GM23338 (cell line): ENCODE measurements around the gene TMEM201. TPM values are rescaled to one million over a fixed set of nuclear protein-coding genes. Genes with fewer than 3 reads are reported as not detected.

Source experiments
- ATAC-seq: fragments of 200-7000 bp; cut with Tn5 transposase; 3 replicates; pipeline ENCODE4 v1.9.1; 2020
- DNase-seq: peaks from one replicate; pipeline ENCODE4 v3.0.0-alpha.2; 2015; ENCODE audit warnings: low spot score
- H2AFZ ChIP-seq: fragments of 200-600 bp; sonication (generic); 2 replicates; pipeline ENCODE4 v1.8.0; 2016; ENCODE audit warnings: antibody characterized with exemption, mild to moderate bottlenecking, moderate library complexity
- H3F3A ChIP-seq: fragments of 200-600 bp; sonication (generic); replicated peaks from 2 replicates; pipeline ENCODE4 v1.8.0; 2017; ENCODE audit warnings: antibody characterized with exemption, mixed run types, low read depth
- H3K27ac ChIP-seq: fragments of 200-600 bp; sonication (generic); 2 replicates; pipeline ENCODE4 v1.6.1; 2016; ENCODE audit warnings: low read depth
- H3K27me3 ChIP-seq: fragments of 200-600 bp; sonication (generic); 2 replicates; pipeline ENCODE4 v1.8.0; 2016; ENCODE audit warnings: mild to moderate bottlenecking, mixed run types, moderate library complexity; ENCODE audit not compliant: insufficient read depth
- H3K36me3 ChIP-seq: fragments of 200-600 bp; sonication (generic); 2 replicates; pipeline ENCODE4 v1.8.0; 2016; ENCODE audit warnings: mild to moderate bottlenecking; ENCODE audit not compliant: insufficient read depth
- H3K4me1 ChIP-seq: fragments of 200-600 bp; sonication (generic); 2 replicates; pipeline ENCODE4 v1.8.0; 2016; ENCODE audit warnings: mild to moderate bottlenecking, moderate library complexity; ENCODE audit not compliant: insufficient read depth
- H3K4me2 ChIP-seq: fragments of 200-600 bp; sonication (generic); 2 replicates; pipeline ENCODE4 v1.7.1; 2017; ENCODE audit warnings: mixed run types
- H3K4me3 ChIP-seq: fragments of 200-600 bp; sonication (generic); 2 replicates; pipeline ENCODE4 v1.6.1; 2016; ENCODE audit warnings: mixed run types
- H3K79me2 ChIP-seq: fragments of 200-600 bp; sonication (generic); replicated peaks from 2 replicates; pipeline ENCODE4 v1.8.0; 2017; ENCODE audit warnings: mild to moderate bottlenecking; ENCODE audit not compliant: insufficient read depth
- H3K9me2 ChIP-seq: fragments of 200-600 bp; sonication (generic); 2 replicates; pipeline ENCODE4 v1.8.0; 2017; ENCODE audit not compliant: insufficient read depth
- H4K20me1 ChIP-seq: fragments of 200-600 bp; sonication (generic); replicated peaks from 2 replicates; pipeline ENCODE4 v1.8.0; 2017; ENCODE audit warnings: mild to moderate bottlenecking; ENCODE audit not compliant: insufficient read depth
- H3K27ac Mint-ChIP-seq: 2 replicates; pipeline ENCODE4 v1.8.0; 2020; ENCODE audit warnings: inconsistent platforms, mild to moderate bottlenecking, moderate library complexity, mixed read lengths
- H3K27me3 Mint-ChIP-seq: 3 replicates; pipeline ENCODE4 v1.8.0; 2022; ENCODE audit warnings: low read depth, mild to moderate bottlenecking, moderate library complexity, mixed read lengths, inconsistent platforms; ENCODE audit not compliant: insufficient read depth, poor library complexity
- H3K36me3 Mint-ChIP-seq: 3 replicates; pipeline ENCODE4 v1.8.0; 2021; ENCODE audit warnings: low read depth, mild to moderate bottlenecking, inconsistent platforms, moderate library complexity, mixed read lengths
- H3K4me1 Mint-ChIP-seq: 3 replicates; pipeline ENCODE4 v1.8.0; 2020; ENCODE audit warnings: mild to moderate bottlenecking, inconsistent platforms, mixed read lengths
- H3K4me3 Mint-ChIP-seq: 3 replicates; pipeline ENCODE4 v1.8.0; 2021; ENCODE audit warnings: moderate library complexity, mild to moderate bottlenecking, inconsistent platforms, mixed read lengths
- H3K9me3 Mint-ChIP-seq: 3 replicates; pipeline ENCODE4 v1.8.0; 2020; ENCODE audit warnings: moderate library complexity, mild to moderate bottlenecking, inconsistent platforms, mixed read lengths
- CREB1 ChIP-seq: fragments of 250-450 bp; sonication (Bioruptor Pico); IDR thresholded peaks from 2 replicates; pipeline ENCODE4 v1.5.0; 2020; ENCODE audit warnings: low read depth, mild to moderate bottlenecking, moderate library complexity
- EZH2 ChIP-seq: fragments of 200-600 bp; sonication (generic); IDR thresholded peaks from one replicate; pipeline ENCODE4 v1.8.0; 2017; ENCODE audit warnings: antibody characterized with exemption, mild to moderate bottlenecking, low read depth; ENCODE audit not compliant: unreplicated experiment
- EZH2phosphoT487 ChIP-seq: fragments of 200-600 bp; sonication (generic); IDR thresholded peaks from one replicate; pipeline ENCODE4 v1.8.1; 2018; ENCODE audit warnings: antibody characterized with exemption; ENCODE audit not compliant: unreplicated experiment
- JUNB ChIP-seq: IDR thresholded peaks from one replicate; pipeline ENCODE4 v1.6.1; 2016; ENCODE audit warnings: antibody characterized with exemption; ENCODE audit not compliant: unreplicated experiment
- POLR2AphosphoS5 ChIP-seq: IDR thresholded peaks from 2 replicates; pipeline ENCODE4 v1.6.1; 2016; ENCODE audit warnings: antibody characterized with exemption, low read depth
- STAT1 ChIP-seq: IDR thresholded peaks from one replicate; pipeline ENCODE4 v1.6.1; 2016; ENCODE audit warnings: antibody characterized with exemption; ENCODE audit not compliant: unreplicated experiment
- ZNF114 ChIP-seq: fragments of 250-450 bp; sonication (Bioruptor Pico); IDR thresholded peaks from 2 replicates; pipeline ENCODE4 v1.5.0; 2020; ENCODE audit warnings: mild to moderate bottlenecking, moderate library complexity
- ZNF331 ChIP-seq: fragments of 250-450 bp; sonication (Bioruptor Pico); IDR thresholded peaks from 2 replicates; pipeline ENCODE4 v1.5.0; 2020; ENCODE audit warnings: low read depth, mild to moderate bottlenecking, moderate library complexity
- polyA plus RNA-seq: library from polyadenylated mRNA; unstranded; fragments of >200 nt; fragmentation: Nextera tagmentation; extraction: Ambion mirVana; gene quantifications from 2 replicates; pipeline ENCODE4 v1.2.1, GENCODE V29; 2016
- total RNA-seq: library from RNA; depleted of rRNA; stranded (reverse); fragments of >200 nt; shearing (Covaris generic); gene quantifications from 2 replicates; pipeline ENCODE4 v1.2.3, GENCODE V29; 2014
- TF ChIP-seq, protein P1 (sequence below): IDR thresholded peaks from 2 replicates; pipeline ENCODE4 v1.6.1; 2016; ENCODE audit warnings: antibody characterized with exemption
- TF ChIP-seq, protein P2 (sequence below), 2 experiments: fragments of 200-600 bp in 1 of 2; sonication (generic) in 1 of 2; conservative IDR thresholded peaks; 2 replicates each; pipeline versions ENCODE4 v1.5.1 to v1.6.1; 2016 to 2017; ENCODE audit warnings: antibody characterized with exemption in 2 of 2, low read depth in 2 of 2, mild to moderate bottlenecking in 2 of 2, moderate library complexity in 1 of 2
- TF ChIP-seq, protein P3 (sequence below): fragments of 250-450 bp; sonication (Bioruptor Pico); IDR thresholded peaks from 2 replicates; pipeline ENCODE4 v1.5.0; 2020; ENCODE audit warnings: mild to moderate bottlenecking, moderate library complexity
- TF ChIP-seq, protein P4 (sequence below): IDR thresholded peaks from one replicate; pipeline ENCODE4 v1.6.1; 2018; ENCODE audit warnings: antibody characterized with exemption; ENCODE audit not compliant: unreplicated experiment

Gene TMEM201
- total and polyA plus RNA-seq, 2 experiments from 2014 or later = 11.6 to 27.2 TPM

DNA sequence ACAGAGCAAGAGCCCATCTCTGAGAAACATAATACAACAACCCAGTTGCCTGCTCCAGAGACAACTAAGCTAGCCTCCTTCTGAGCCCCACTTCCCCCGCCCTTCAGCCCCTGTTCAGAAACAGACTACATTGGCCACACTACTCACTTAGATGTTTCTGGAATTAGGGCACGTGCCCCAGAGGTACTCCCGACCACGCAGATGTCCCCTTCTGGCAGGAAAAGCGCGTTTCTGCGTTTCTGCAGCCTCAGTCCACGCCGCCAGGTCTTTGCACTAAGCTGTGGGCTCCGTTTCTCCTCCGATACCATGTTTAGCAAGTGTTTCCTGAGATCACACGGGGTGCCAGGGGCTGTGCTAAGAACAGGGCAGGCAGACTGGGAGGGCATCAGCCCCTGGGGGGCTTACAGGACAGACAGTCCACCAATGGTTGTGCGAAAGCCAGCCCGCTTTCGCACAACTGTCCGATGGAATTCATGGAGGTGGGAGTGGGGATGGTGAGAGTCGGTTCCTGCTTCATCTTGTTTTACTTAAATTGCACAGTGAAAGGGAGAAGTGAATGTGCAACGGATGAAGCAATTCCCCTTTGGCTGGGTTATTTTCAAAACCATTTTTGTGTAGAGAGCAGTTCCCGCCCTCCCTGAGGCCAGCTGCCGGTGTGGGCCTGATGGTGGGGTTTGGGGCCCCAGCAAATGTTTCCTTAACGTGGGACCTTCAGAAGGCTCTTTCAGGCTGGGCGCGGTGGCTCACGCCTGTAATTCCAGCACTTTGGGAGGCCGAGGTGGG is 65.5 kb downstream of the TMEM201 start:
- peaks cover 11% of the 10 kb centered on the region for H3F3A ChIP-seq
- peaks cover 41% of the 10 kb centered on the region for H3K27me3 Mint-ChIP-seq
- H3K27me3 ChIP-seq = peaks cover 44% of the 10 kb centered on the region
- no peak overlapping the region for H3K4me2 ChIP-seq
- H3K4me3 Mint-ChIP-seq = no peak overlapping the region
- H2AFZ ChIP-seq = no peak overlapping the region
- no peak for TF ChIP-seq EZH2phosphoT487
- no peak for TF ChIP-seq JUNB
- no peak for TF ChIP-seq EZH2
- TF ChIP-seq, protein P1, sequence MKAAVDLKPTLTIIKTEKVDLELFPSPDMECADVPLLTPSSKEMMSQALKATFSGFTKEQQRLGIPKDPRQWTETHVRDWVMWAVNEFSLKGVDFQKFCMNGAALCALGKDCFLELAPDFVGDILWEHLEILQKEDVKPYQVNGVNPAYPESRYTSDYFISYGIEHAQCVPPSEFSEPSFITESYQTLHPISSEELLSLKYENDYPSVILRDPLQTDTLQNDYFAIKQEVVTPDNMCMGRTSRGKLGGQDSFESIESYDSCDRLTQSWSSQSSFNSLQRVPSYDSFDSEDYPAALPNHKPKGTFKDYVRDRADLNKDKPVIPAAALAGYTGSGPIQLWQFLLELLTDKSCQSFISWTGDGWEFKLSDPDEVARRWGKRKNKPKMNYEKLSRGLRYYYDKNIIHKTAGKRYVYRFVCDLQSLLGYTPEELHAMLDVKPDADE = no peak
- no peak for TF ChIP-seq ZNF114 (CRISPR knock-in tag)
- TF ChIP-seq, protein P2, sequence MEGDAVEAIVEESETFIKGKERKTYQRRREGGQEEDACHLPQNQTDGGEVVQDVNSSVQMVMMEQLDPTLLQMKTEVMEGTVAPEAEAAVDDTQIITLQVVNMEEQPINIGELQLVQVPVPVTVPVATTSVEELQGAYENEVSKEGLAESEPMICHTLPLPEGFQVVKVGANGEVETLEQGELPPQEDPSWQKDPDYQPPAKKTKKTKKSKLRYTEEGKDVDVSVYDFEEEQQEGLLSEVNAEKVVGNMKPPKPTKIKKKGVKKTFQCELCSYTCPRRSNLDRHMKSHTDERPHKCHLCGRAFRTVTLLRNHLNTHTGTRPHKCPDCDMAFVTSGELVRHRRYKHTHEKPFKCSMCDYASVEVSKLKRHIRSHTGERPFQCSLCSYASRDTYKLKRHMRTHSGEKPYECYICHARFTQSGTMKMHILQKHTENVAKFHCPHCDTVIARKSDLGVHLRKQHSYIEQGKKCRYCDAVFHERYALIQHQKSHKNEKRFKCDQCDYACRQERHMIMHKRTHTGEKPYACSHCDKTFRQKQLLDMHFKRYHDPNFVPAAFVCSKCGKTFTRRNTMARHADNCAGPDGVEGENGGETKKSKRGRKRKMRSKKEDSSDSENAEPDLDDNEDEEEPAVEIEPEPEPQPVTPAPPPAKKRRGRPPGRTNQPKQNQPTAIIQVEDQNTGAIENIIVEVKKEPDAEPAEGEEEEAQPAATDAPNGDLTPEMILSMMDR (conservative IDR thresholded peaks at IDR 0.05; ENCODE audit: low read depth in 2 of 2) = no peak
- TF ChIP-seq, protein P3, sequence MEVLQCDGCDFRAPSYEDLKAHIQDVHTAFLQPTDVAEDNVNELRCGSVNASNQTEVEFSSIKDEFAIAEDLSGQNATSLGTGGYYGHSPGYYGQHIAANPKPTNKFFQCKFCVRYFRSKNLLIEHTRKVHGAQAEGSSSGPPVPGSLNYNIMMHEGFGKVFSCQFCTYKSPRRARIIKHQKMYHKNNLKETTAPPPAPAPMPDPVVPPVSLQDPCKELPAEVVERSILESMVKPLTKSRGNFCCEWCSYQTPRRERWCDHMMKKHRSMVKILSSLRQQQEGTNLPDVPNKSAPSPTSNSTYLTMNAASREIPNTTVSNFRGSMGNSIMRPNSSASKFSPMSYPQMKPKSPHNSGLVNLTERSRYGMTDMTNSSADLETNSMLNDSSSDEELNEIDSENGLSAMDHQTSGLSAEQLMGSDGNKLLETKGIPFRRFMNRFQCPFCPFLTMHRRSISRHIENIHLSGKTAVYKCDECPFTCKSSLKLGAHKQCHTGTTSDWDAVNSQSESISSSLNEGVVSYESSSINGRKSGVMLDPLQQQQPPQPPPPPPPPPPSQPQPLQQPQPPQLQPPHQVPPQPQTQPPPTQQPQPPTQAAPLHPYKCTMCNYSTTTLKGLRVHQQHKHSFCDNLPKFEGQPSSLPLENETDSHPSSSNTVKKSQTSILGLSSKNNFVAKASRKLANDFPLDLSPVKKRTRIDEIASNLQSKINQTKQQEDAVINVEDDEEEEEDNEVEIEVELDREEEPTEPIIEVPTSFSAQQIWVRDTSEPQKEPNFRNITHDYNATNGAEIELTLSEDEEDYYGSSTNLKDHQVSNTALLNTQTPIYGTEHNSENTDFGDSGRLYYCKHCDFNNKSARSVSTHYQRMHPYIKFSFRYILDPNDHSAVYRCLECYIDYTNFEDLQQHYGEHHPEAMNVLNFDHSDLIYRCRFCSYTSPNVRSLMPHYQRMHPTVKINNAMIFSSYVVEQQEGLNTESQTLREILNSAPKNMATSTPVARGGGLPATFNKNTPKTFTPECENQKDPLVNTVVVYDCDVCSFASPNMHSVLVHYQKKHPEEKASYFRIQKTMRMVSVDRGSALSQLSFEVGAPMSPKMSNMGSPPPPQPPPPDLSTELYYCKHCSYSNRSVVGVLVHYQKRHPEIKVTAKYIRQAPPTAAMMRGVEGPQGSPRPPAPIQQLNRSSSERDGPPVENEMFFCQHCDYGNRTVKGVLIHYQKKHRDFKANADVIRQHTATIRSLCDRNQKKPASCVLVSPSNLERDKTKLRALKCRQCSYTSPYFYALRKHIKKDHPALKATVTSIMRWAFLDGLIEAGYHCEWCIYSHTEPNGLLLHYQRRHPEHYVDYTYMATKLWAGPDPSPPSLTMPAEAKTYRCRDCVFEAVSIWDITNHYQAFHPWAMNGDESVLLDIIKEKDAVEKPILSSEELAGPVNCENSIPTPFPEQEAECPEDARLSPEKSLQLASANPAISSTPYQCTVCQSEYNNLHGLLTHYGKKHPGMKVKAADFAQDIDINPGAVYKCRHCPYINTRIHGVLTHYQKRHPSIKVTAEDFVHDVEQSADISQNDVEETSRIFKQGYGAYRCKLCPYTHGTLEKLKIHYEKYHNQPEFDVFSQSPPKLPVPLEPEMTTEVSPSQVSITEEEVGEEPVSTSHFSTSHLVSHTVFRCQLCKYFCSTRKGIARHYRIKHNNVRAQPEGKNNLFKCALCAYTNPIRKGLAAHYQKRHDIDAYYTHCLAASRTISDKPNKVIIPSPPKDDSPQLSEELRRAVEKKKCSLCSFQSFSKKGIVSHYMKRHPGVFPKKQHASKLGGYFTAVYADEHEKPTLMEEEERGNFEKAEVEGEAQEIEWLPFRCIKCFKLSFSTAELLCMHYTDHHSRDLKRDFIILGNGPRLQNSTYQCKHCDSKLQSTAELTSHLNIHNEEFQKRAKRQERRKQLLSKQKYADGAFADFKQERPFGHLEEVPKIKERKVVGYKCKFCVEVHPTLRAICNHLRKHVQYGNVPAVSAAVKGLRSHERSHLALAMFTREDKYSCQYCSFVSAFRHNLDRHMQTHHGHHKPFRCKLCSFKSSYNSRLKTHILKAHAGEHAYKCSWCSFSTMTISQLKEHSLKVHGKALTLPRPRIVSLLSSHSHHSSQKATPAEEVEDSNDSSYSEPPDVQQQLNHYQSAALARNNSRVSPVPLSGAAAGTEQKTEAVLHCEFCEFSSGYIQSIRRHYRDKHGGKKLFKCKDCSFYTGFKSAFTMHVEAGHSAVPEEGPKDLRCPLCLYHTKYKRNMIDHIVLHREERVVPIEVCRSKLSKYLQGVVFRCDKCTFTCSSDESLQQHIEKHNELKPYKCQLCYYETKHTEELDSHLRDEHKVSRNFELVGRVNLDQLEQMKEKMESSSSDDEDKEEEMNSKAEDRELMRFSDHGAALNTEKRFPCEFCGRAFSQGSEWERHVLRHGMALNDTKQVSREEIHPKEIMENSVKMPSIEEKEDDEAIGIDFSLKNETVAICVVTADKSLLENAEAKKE (CRISPR knock-in tag) = no peak
- TF ChIP-seq, protein P4, sequence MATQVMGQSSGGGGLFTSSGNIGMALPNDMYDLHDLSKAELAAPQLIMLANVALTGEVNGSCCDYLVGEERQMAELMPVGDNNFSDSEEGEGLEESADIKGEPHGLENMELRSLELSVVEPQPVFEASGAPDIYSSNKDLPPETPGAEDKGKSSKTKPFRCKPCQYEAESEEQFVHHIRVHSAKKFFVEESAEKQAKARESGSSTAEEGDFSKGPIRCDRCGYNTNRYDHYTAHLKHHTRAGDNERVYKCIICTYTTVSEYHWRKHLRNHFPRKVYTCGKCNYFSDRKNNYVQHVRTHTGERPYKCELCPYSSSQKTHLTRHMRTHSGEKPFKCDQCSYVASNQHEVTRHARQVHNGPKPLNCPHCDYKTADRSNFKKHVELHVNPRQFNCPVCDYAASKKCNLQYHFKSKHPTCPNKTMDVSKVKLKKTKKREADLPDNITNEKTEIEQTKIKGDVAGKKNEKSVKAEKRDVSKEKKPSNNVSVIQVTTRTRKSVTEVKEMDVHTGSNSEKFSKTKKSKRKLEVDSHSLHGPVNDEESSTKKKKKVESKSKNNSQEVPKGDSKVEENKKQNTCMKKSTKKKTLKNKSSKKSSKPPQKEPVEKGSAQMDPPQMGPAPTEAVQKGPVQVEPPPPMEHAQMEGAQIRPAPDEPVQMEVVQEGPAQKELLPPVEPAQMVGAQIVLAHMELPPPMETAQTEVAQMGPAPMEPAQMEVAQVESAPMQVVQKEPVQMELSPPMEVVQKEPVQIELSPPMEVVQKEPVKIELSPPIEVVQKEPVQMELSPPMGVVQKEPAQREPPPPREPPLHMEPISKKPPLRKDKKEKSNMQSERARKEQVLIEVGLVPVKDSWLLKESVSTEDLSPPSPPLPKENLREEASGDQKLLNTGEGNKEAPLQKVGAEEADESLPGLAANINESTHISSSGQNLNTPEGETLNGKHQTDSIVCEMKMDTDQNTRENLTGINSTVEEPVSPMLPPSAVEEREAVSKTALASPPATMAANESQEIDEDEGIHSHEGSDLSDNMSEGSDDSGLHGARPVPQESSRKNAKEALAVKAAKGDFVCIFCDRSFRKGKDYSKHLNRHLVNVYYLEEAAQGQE = no peak
- no peak for TF ChIP-seq STAT1
- TF ChIP-seq POLR2AphosphoS5 = no peak
- TF ChIP-seq ZNF331 (CRISPR knock-in tag) = no peak
- no peak for TF ChIP-seq CREB1 (CRISPR knock-in tag)
- no peak overlapping the region for H3K27ac ChIP-seq
- H4K20me1 ChIP-seq = no peaks in the 10 kb centered on the region
- no peak overlapping the region for H3K4me3 ChIP-seq
- ATAC-seq (no peak), DNase-seq (no peak)
- peaks cover 7% of the 10 kb centered on the region for H3K4me1 ChIP-seq
- no peaks in the 10 kb centered on the region for H3K36me3 ChIP-seq
- peaks cover 25% of the 10 kb centered on the region for H3K4me1 Mint-ChIP-seq
- no peaks in the 10 kb centered on the region for H3K9me2 ChIP-seq
- H3K27ac Mint-ChIP-seq = no peak overlapping the region
- no peaks in the 10 kb centered on the region for H3K79me2 ChIP-seq
- peaks cover 2% of the 10 kb centered on the region; the same call in 1 of the 3 replicates for H3K9me3 Mint-ChIP-seq
- no peaks in the 10 kb centered on the region for H3K36me3 Mint-ChIP-seq
